H9 (cell line): ENCODE measurements around the gene CACNA2D3. TPM values are rescaled to one million over a fixed set of nuclear protein-coding genes. Genes with fewer than 3 reads are reported as not detected.

Source experiments
- DNase-seq: peaks from one replicate; pipeline ENCODE4 v3.0.0-alpha.2; 2017
- H2AFZ ChIP-seq: one replicate; pipeline ENCODE4 v1.6.1; 2013; ENCODE audit warnings: mild to moderate bottlenecking, low read length, control low read depth, moderate library complexity
- H2AK5ac ChIP-seq: 2 replicates; pipeline ENCODE4 v1.6.1; 2013; ENCODE audit warnings: low read length, control low read depth, mixed read lengths; ENCODE audit not compliant: insufficient read length
- H2BK120ac ChIP-seq: one replicate; pipeline ENCODE4 v1.6.1; 2013; ENCODE audit warnings: low read depth, mild to moderate bottlenecking, low read length, control low read depth, inconsistent platforms; ENCODE audit not compliant: poor library complexity, severe bottlenecking
- H2BK12ac ChIP-seq: 2 replicates; pipeline ENCODE4 v1.6.1; 2013; ENCODE audit warnings: low read length, control low read depth, mixed read lengths, low read depth; ENCODE audit not compliant: insufficient read length
- H2BK15ac ChIP-seq: 2 replicates; pipeline ENCODE4 v1.6.1; 2013; ENCODE audit warnings: low read depth, low read length, control low read depth
- H2BK20ac ChIP-seq: one replicate; pipeline ENCODE4 v1.6.1; 2013; ENCODE audit warnings: low read depth, mild to moderate bottlenecking, low read length, control low read depth, inconsistent platforms; ENCODE audit not compliant: poor library complexity, severe bottlenecking
- H2BK5ac ChIP-seq: 2 replicates; pipeline ENCODE4 v1.6.1; 2013; ENCODE audit warnings: low read length, control low read depth, mixed read lengths; ENCODE audit not compliant: insufficient read length
- H3K14ac ChIP-seq: 2 replicates; pipeline ENCODE4 v1.6.1; 2013; ENCODE audit warnings: low read length, control low read depth; ENCODE audit not compliant: insufficient read depth
- H3K18ac ChIP-seq: 2 replicates; pipeline ENCODE4 v1.6.1; 2013; ENCODE audit warnings: low read depth, mild to moderate bottlenecking, mixed read lengths, low read length, control low read depth; ENCODE audit not compliant: insufficient read length
- H3K23ac ChIP-seq: 2 replicates; pipeline ENCODE4 v1.6.1; 2013; ENCODE audit warnings: low read length, control low read depth, mixed read lengths, low read depth; ENCODE audit not compliant: insufficient read length
- H3K23me2 ChIP-seq: 2 replicates; pipeline ENCODE4 v1.6.1; 2013; ENCODE audit warnings: low read depth, mild to moderate bottlenecking, mixed read lengths, low read length, control low read depth; ENCODE audit not compliant: insufficient read length, poor library complexity, severe bottlenecking
- H3K27ac ChIP-seq: 2 replicates; pipeline ENCODE4 v1.5.1; 2013; ENCODE audit warnings: low read length, control low read depth, mixed read lengths, low read depth; ENCODE audit not compliant: insufficient read length
- H3K27me3 ChIP-seq: 2 replicates; pipeline ENCODE4 v1.6.1; 2013; ENCODE audit warnings: low read length, control low read depth, inconsistent platforms; ENCODE audit not compliant: insufficient read depth
- H3K4ac ChIP-seq: 2 replicates; pipeline ENCODE4 v1.6.1; 2013; ENCODE audit warnings: low read depth, mild to moderate bottlenecking, control low read depth, inconsistent platforms, low read length, moderate library complexity
- H3K4me1 ChIP-seq: 2 replicates; pipeline ENCODE4 v1.6.1; 2013; ENCODE audit warnings: low read length, control low read depth, inconsistent platforms; ENCODE audit not compliant: insufficient read depth
- H3K4me2 ChIP-seq: 2 replicates; pipeline ENCODE4 v1.6.1; 2013; ENCODE audit warnings: low read length, control low read depth, mixed read lengths; ENCODE audit not compliant: insufficient read length, insufficient read depth
- H3K56ac ChIP-seq: 2 replicates; pipeline ENCODE4 v1.6.1; 2013; ENCODE audit warnings: low read depth, mild to moderate bottlenecking, mixed read lengths, low read length, control low read depth; ENCODE audit not compliant: insufficient read length
- H3K79me1 ChIP-seq: 2 replicates; pipeline ENCODE4 v1.6.1; 2013; ENCODE audit warnings: low read depth, mild to moderate bottlenecking, moderate library complexity, low read length, control low read depth, inconsistent platforms; ENCODE audit not compliant: insufficient read depth, poor library complexity, severe bottlenecking
- H3K79me2 ChIP-seq: 2 replicates; pipeline ENCODE4 v1.6.1; 2013; ENCODE audit warnings: low read length, control low read depth, inconsistent platforms; ENCODE audit not compliant: insufficient read depth
- H3K9ac ChIP-seq: 2 replicates; pipeline ENCODE4 v1.6.1; 2013; ENCODE audit warnings: low read length, control low read depth, mixed read lengths; ENCODE audit not compliant: insufficient read length; ENCODE audit errors: extremely low read depth
- H3K9me3 ChIP-seq: one replicate; pipeline ENCODE4 v1.6.1; 2013; ENCODE audit warnings: low read depth, low read length, inconsistent platforms; ENCODE audit not compliant: control insufficient read depth
- H3T11ph ChIP-seq: one replicate; pipeline ENCODE4 v1.6.1; 2013; ENCODE audit warnings: mild to moderate bottlenecking, low read length, control low read depth, inconsistent platforms
- H4K20me1 ChIP-seq: one replicate; pipeline ENCODE4 v1.6.1; 2013; ENCODE audit not compliant: control insufficient read depth, insufficient read length, insufficient read depth
- H4K5ac ChIP-seq: 2 replicates; pipeline ENCODE4 v1.6.1; 2013; ENCODE audit warnings: low read depth, mild to moderate bottlenecking, mixed read lengths, low read length, control low read depth; ENCODE audit not compliant: insufficient read length
- H4K8ac ChIP-seq: replicated peaks from 2 replicates; pipeline ENCODE4 v1.6.1; 2013; ENCODE audit warnings: low read length, control low read depth, mixed read lengths, low read depth; ENCODE audit not compliant: insufficient read length
- H4K91ac ChIP-seq: 2 replicates; pipeline ENCODE4 v1.6.1; 2013; ENCODE audit warnings: low read depth, mild to moderate bottlenecking, moderate library complexity, mixed read lengths, low read length, control low read depth; ENCODE audit not compliant: insufficient read length
- H3K27ac Mint-ChIP-seq, 3 experiments: 2 replicates in 2 of 3; 3 replicates in 1 of 3; pipeline ENCODE4 v1.8.0; 2020 to 2021; ENCODE audit warnings: mixed read lengths in 3 of 3, mild to moderate bottlenecking in 1 of 3, moderate library complexity in 1 of 3
- H3K27me3 Mint-ChIP-seq: 2 replicates; pipeline ENCODE4 v1.8.0; 2021; ENCODE audit warnings: low read depth, mild to moderate bottlenecking, moderate library complexity, mixed read lengths
- H3K36me3 Mint-ChIP-seq, 3 experiments: 2 replicates in 2 of 3; 3 replicates in 1 of 3; pipeline ENCODE4 v1.8.0; 2020 to 2021; ENCODE audit warnings: low read depth in 3 of 3, mixed read lengths in 3 of 3; ENCODE audit not compliant: insufficient read depth in 1 of 3
- H3K4me1 Mint-ChIP-seq, 2 experiments: 2 replicates each; pipeline ENCODE4 v1.8.0; 2020; ENCODE audit warnings: mixed read lengths in 2 of 2
- H3K4me3 Mint-ChIP-seq, 2 experiments: 2 replicates in 1 of 2; 3 replicates in 1 of 2; pipeline ENCODE4 v1.8.0; 2020 to 2021; ENCODE audit warnings: mild to moderate bottlenecking in 2 of 2, mixed read lengths in 2 of 2, moderate library complexity in 1 of 2
- H3K9me3 Mint-ChIP-seq, 2 experiments: 2 replicates in 1 of 2; 3 replicates in 1 of 2; pipeline ENCODE4 v1.8.0; 2020; ENCODE audit warnings: mild to moderate bottlenecking in 2 of 2, mixed read lengths in 2 of 2, moderate library complexity in 1 of 2
- CTCF ChIP-seq: fragments of 200-600 bp; sonication (generic); conservative IDR thresholded peaks from 3 replicates; pipeline ENCODE4 v1.8.0; 2021; ENCODE audit warnings: antibody characterized with exemption, mild to moderate bottlenecking
- WGBS: extraction: QIAGEN DNeasy Blood & Tissue Kit; methylation state at CpG from one replicate; pipeline ENCODE4 v1.1.7; 2013; ENCODE audit warnings: missing lambda C conversion rate, low lambda C conversion rate, mixed read lengths; ENCODE audit not compliant: insufficient read length; ENCODE audit errors: extremely low coverage; 5-methylcytosine and 5-hydroxymethylcytosine counted together
- total RNA-seq: library from RNA; stranded (reverse); gene quantifications from 2 replicates; pipeline ENCODE4 v1.2.1, GENCODE V29; 2021

CACNA2D3 gene
- total RNA-seq, 1 experiment from 2014 or later, result 3.2 TPM

- H3K23me2 ChIP-seq, result no peaks in the 10 kb centered on the region
- no peak overlapping the region for H3K23ac ChIP-seq
- 100% methylated on average over 2 of the region's 3 CpGs for WGBS
- H3K79me2 ChIP-seq, result no peaks in the 10 kb centered on the region
- H3K9me3 ChIP-seq, result no peaks in the 10 kb centered on the region
- Mint-ChIP-seq H3K9me3 (no peaks in the 10 kb centered on the region), H3K4me3 (no peak overlapping the region), H3K36me3 (no peaks in the 10 kb centered on the region), H3K27me3 (peaks cover 4% of the 10 kb centered on the region; the same call in 1 of the 2 replicates), H3K4me1 (peaks cover 2 to 3% of the 10 kb centered on the region in 2 experiments; a peak in 2 of 4 replicates), H3K27ac (no peak overlapping the region)
- no peak overlapping the region for H3K4ac ChIP-seq
- DNase-seq, result no peak
- no peak overlapping the region for H2BK20ac ChIP-seq
- no peak overlapping the region for H2BK120ac ChIP-seq
- H3K4me2 ChIP-seq, result no peak overlapping the region
- H2AFZ ChIP-seq, result no peak overlapping the region
- no peak overlapping the region for H4K8ac ChIP-seq
- H3K27ac ChIP-seq, result no peak overlapping the region
- no peak overlapping the region for H2BK5ac ChIP-seq
- H3K9ac ChIP-seq, result no peak overlapping the region
- H3K79me1 ChIP-seq, result no peaks in the 10 kb centered on the region
- no peaks in the 10 kb centered on the region for H3K27me3 ChIP-seq
- no peaks in the 10 kb centered on the region for H3K4me1 ChIP-seq
- H4K5ac ChIP-seq, result no peak overlapping the region
- H4K20me1 ChIP-seq, result no peaks in the 10 kb centered on the region
- no peak overlapping the region for H3T11ph ChIP-seq
- no peak overlapping the region for H2BK15ac ChIP-seq
- no peak overlapping the region for H3K56ac ChIP-seq
- H4K91ac ChIP-seq, result no peak overlapping the region
- TF ChIP-seq CTCF, result no peak
- H2BK12ac ChIP-seq, result no peak overlapping the region
- no peak overlapping the region for H3K14ac ChIP-seq
- no peak overlapping the region for H2AK5ac ChIP-seq
- H3K18ac ChIP-seq, result no peak overlapping the region
These were observed 28.6 kb downstream of the CACNA2D3 start for GRCh38 chr3:54150864-54151467.
